ENCODE data around the gene ASIC2.
A peak's percentile ranks its signal among the peaks of the same experiment; 100 is the strongest.
"Not testable (repeated sequence)": the region's sequence is repeated elsewhere in the genome, so short reads cannot be mapped to it uniquely, and the experiment has no call there.

ASIC2 gene

GRCh38 chr17:32992321-32993033, 300.6 kb downstream of the ASIC2 start:
- H3K4me1 ChIP-seq = peaks cover 7% of the 10 kb centered on the region
- no peak for TF ChIP-seq Cebpa-rat (IDR thresholded peaks at IDR 0.05)
- no peaks in the 10 kb centered on the region for H3K27me3 ChIP-seq
- H3K4me2 ChIP-seq = no peak overlapping the region
- no peak overlapping the region for H3K9ac ChIP-seq
- no peak overlapping the region for H3K4me3 ChIP-seq
- H4K20me1 ChIP-seq = no peaks in the 10 kb centered on the region
- H3K27ac ChIP-seq = no peak overlapping the region
- no peaks in the 10 kb centered on the region for H3K36me3 ChIP-seq
- peaks cover 21% of the 10 kb centered on the region for H3K9me3 ChIP-seq

- no peak overlapping the region for H3K27ac ChIP-seq
- H3K9me3 ChIP-seq = peaks cover 49% of the 10 kb centered on the region
- peaks cover 11% of the 10 kb centered on the region for H3K4me1 ChIP-seq
- no peak overlapping the region for H3K9ac ChIP-seq
- no peaks in the 10 kb centered on the region for H4K20me1 ChIP-seq
- H3K27me3 ChIP-seq = no peaks in the 10 kb centered on the region
- H3K4me3 ChIP-seq = no peak overlapping the region
- no peaks in the 10 kb centered on the region for H3K36me3 ChIP-seq
- no peak for TF ChIP-seq Cebpa-rat (IDR thresholded peaks at IDR 0.05)
- H3K4me2 ChIP-seq = no peak overlapping the region
These were observed 304.5 kb downstream of the ASIC2 start for GRCh38 chr17:32988481-32989101.

DNA sequence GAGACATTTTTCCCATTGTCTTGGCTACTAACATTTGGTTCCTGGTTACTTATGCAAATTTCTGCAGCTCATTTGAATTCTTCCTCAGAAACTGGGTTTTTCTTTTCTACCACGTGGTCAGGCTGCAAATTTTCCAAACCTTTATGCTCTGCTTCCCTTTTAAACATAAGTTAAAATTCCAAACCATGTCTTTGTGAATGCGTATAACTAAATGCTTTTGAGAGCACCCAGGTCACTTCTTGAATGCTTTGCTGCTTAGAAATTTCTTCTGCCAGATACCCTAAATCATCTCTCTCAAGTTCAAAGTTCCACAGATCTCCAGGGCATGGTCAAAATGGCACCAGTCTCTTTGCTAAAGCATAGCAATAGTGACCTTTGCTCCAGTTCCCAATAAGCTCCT, 305.2 kb downstream of the ASIC2 start:
- not testable (repeated sequence) for H3K4me2 ChIP-seq, H3K27ac ChIP-seq
- H3K4me1 ChIP-seq = peaks cover 11% of the 10 kb centered on the region

DNA sequence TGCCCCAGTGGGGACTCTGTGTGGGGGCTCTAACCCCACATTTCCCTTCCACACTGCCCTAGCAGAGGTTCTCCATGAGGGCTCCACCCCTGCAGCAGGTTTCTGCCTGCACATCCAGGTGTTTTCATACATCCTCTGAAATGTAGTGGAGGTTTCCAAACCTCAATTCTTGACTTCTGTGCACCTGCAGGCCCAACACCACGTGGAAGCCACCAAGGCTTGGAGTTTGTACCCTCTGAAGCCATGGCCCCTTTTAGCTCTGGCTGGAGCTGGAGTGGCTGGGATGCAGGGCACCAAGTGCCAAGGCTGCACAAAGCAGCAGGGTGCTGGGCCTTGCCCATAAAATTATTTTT, 305.7 kb downstream of the ASIC2 start:
- H3K36me3 ChIP-seq, H3K4me2 ChIP-seq: not testable (repeated sequence)
- peaks cover 11% of the 10 kb centered on the region for H3K4me1 ChIP-seq

More for the DNA sequence above, 305.2 kb downstream of the ASIC2 start:
- H3K9ac ChIP-seq, H3K27me3 ChIP-seq, H4K20me1 ChIP-seq, H3K36me3 ChIP-seq: not testable (repeated sequence)
- H3K9me3 ChIP-seq = peaks cover 56% of the 10 kb centered on the region
- H3K4me3 ChIP-seq = peak overlapping the region; percentile 17; the same call in 1 of the 2 replicates

GRCh38 chr17:32985050-32985756, 307.9 kb downstream of the ASIC2 start:
- Histone ChIP-seq H3K9me3 (peaks cover 79% of the 10 kb centered on the region), H3K9ac (no peak overlapping the region), H3K36me3 (no peaks in the 10 kb centered on the region), H4K20me1 (no peaks in the 10 kb centered on the region), H3K4me1 (peaks cover 11% of the 10 kb centered on the region), H3K4me3 (no peak overlapping the region), H3K27ac (no peak overlapping the region), H3K27me3 (no peaks in the 10 kb centered on the region), H3K4me2 (no peak overlapping the region)
- no peak for TF ChIP-seq Cebpa-rat (IDR thresholded peaks at IDR 0.05)

More for the DNA sequence above, 305.7 kb downstream of the ASIC2 start:
- H4K20me1 ChIP-seq, H3K9ac ChIP-seq, H3K27me3 ChIP-seq, H3K27ac ChIP-seq: not testable (repeated sequence)
- Histone ChIP-seq H3K9me3 (peaks cover 61% of the 10 kb centered on the region), H3K4me3 (peak overlapping the region; percentile 17; the same call in 1 of the 2 replicates)

DNA sequence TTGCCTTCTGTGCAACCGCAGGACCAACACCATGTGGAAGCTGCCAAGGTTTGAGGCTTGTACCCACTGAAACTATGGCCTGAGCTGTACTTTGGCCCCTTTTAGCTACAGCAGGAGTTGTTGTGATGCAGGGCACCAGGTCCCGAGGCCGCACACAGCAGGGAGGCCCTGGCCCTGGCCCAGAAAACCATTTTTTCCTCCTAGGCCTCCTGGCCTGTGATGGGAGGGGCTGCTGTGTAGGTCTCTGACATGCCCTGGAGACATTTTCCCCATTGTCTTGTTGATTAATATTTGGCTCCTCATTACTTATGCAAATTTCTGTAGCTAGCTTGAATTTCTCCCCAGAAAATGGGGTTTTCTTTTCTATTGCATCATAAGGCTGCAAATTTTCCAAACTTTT, 311.5 kb downstream of the ASIC2 start:
- not testable (repeated sequence) for H3K36me3 ChIP-seq, H4K20me1 ChIP-seq, H3K4me2 ChIP-seq, H3K27ac ChIP-seq, H3K4me3 ChIP-seq, H3K27me3 ChIP-seq, H3K9ac ChIP-seq, H3K4me1 ChIP-seq
- peaks cover 49% of the 10 kb centered on the region for H3K9me3 ChIP-seq

DNA sequence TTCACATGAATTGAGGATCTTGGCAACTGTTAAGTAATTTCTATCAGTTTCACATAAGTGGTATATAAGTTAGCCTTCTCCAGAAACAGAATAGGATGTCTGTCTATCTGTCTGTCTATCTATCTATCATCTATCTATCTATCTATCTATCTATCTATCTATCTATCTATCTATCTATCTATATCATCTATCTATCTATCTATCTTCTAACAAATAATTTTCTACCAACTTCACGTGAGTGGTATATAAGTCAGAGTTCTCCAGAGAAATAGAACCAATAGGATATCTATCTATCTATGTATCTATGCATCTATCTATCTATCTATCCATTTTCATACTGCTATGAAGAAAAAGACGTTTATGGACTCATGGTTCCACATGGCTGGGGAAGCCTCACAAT, 312.9 kb downstream of the ASIC2 start:
- Histone ChIP-seq H4K20me1 (no peaks in the 10 kb centered on the region), H3K27ac (no peak overlapping the region), H3K9ac (no peak overlapping the region), H3K4me2 (no peak overlapping the region), H3K27me3 (no peaks in the 10 kb centered on the region), H3K36me3 (no peaks in the 10 kb centered on the region), H3K4me1 (peaks cover 6% of the 10 kb centered on the region; the same call in 1 of the 2 replicates), H3K9me3 (peaks cover 36% of the 10 kb centered on the region), H3K4me3 (no peak overlapping the region)
- no peak for TF ChIP-seq Cebpa-rat (IDR thresholded peaks at IDR 0.05)

DNA sequence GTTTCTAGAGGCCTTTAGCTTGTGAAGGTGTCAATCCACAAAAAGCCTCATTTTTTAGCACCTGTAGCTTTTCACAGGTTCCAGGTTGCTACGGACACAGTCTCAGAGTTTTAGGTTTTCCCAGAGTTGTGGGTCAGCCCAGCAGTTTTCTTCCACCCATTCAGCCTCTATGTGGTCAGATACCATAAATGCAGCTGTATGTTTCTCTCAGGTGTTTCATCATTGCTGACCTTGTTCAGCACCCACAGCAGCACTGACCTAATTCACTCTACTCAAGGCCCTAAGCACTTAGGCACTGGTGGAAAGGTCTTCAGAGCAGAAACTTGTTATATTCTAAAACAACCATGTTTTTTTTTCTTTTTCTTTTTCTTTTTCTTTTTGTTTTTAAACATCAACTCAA, 316.5 kb downstream of the ASIC2 start:
- H3K27ac ChIP-seq = no peak overlapping the region
- H3K9me3 ChIP-seq = peaks cover 10% of the 10 kb centered on the region
- TF ChIP-seq Cebpa-rat (IDR thresholded peaks at IDR 0.05) = no peak
- H3K9ac ChIP-seq = no peak overlapping the region
- no peaks in the 10 kb centered on the region for H4K20me1 ChIP-seq
- H3K36me3 ChIP-seq = no peaks in the 10 kb centered on the region
- no peak overlapping the region for H3K4me3 ChIP-seq
- H3K27me3 ChIP-seq = no peaks in the 10 kb centered on the region
- H3K4me2 ChIP-seq = no peak overlapping the region
- H3K4me1 ChIP-seq = peaks cover 6% of the 10 kb centered on the region; the same call in 1 of the 2 replicates

- no peak overlapping the region for H3K4me3 ChIP-seq
These were observed 317.0 kb downstream of the ASIC2 start for GRCh38 chr17:32976131-32976530.

GRCh38 chr17:32971171-32971570, 321.9 kb downstream of the ASIC2 start:
- Histone ChIP-seq H4K20me1 (no peaks in the 10 kb centered on the region), H3K36me3 (no peaks in the 10 kb centered on the region), H3K9me3 (no peaks in the 10 kb centered on the region), H3K27ac (no peak overlapping the region), H3K4me1 (peaks cover 14% of the 10 kb centered on the region; the same call in 1 of the 2 replicates), H3K4me3 (no peak overlapping the region), H3K27me3 (no peaks in the 10 kb centered on the region), H3K4me2 (no peak overlapping the region), H3K9ac (no peak overlapping the region)
- no peak for TF ChIP-seq Cebpa-rat (IDR thresholded peaks at IDR 0.05)

More at GRCh38 chr17:32976131-32976530, 317.0 kb downstream of the ASIC2 start:
- Histone ChIP-seq H3K9ac (no peak overlapping the region), H3K4me2 (no peak overlapping the region), H4K20me1 (no peaks in the 10 kb centered on the region), H3K9me3 (peaks cover 5% of the 10 kb centered on the region), H3K27me3 (no peaks in the 10 kb centered on the region), H3K4me1 (peaks cover 10% of the 10 kb centered on the region; the same call in 1 of the 2 replicates), H3K27ac (no peak overlapping the region), H3K36me3 (no peaks in the 10 kb centered on the region)
- no peak for TF ChIP-seq Cebpa-rat (IDR thresholded peaks at IDR 0.05)
